H1 (cell line): ENCODE measurements around the gene CRTAC1. TPM values are rescaled to one million over a fixed set of nuclear protein-coding genes. Genes with fewer than 3 reads are reported as not detected.

Experiments used
- CTCF ChIA-PET: fragments of 300-600 bp; sonication (Branson Sonifier 250); formaldehyde crosslinking; loops from one replicate; lab custom pipeline; 2021; ENCODE audit not compliant: partially characterized antibody; lab: Charles Lee
- POLR2A ChIA-PET: fragments of 300-600 bp; sonication (Branson Sonifier 250); formaldehyde crosslinking; loops from one replicate; lab custom pipeline; 2021; ENCODE audit warnings: inconsistent platforms; ENCODE audit not compliant: partially characterized antibody; lab: Charles Lee
- DNase-seq, 2 experiments: peaks; one replicate each; pipeline versions ENCODE4 v3.0.0 to v3.0.0-alpha.2; 2010 to 2022; ENCODE audit warnings: low spot score in 2 of 2, low read depth in 1 of 2, mixed read lengths in 1 of 2
- FAIRE-seq: peaks from 2 replicates; lab custom pipeline; 2011; peaks lifted over from hg19 to GRCh38; lab: Jason Lieb, UNC
- H2AFZ ChIP-seq: 2 replicates; pipeline ENCODE4 v1.8.1; 2012; ENCODE audit warnings: low read length, inconsistent platforms
- H2AK5ac ChIP-seq: 2 replicates; pipeline ENCODE4 v1.6.1; 2013; ENCODE audit warnings: low read depth, low read length
- H2BK120ac ChIP-seq: replicated peaks from 2 replicates; pipeline ENCODE3; 2013; ENCODE audit warnings: low read depth, low read length, inconsistent platforms
- H2BK12ac ChIP-seq: 2 replicates; pipeline ENCODE4 v1.6.1; 2013; ENCODE audit warnings: low read depth, low read length
- H2BK15ac ChIP-seq: 2 replicates; pipeline ENCODE4 v1.6.1; 2013; ENCODE audit warnings: low read length
- H2BK20ac ChIP-seq: 2 replicates; pipeline ENCODE4 v1.6.1; 2013; ENCODE audit warnings: low read length
- H2BK5ac ChIP-seq: 2 replicates; pipeline ENCODE4 v1.6.1; 2013; ENCODE audit warnings: low read depth, low read length
- H3K14ac ChIP-seq: 2 replicates; pipeline ENCODE4 v1.6.1; 2013; ENCODE audit warnings: inconsistent platforms; ENCODE audit not compliant: insufficient read length
- H3K18ac ChIP-seq: 2 replicates; pipeline ENCODE4 v1.6.1; 2013; ENCODE audit warnings: low read length; ENCODE audit errors: extremely low read depth
- H3K23ac ChIP-seq: 2 replicates; pipeline ENCODE4 v1.6.1; 2013; ENCODE audit warnings: inconsistent platforms; ENCODE audit not compliant: insufficient read length
- H3K23me2 ChIP-seq: 2 replicates; pipeline ENCODE4 v1.6.1; 2013; ENCODE audit warnings: low read depth, low read length
- H3K27ac ChIP-seq: 2 replicates; pipeline ENCODE4 v1.6.1; 2011; ENCODE audit warnings: low read depth, low read length, inconsistent platforms
- H3K27me3 ChIP-seq, 4 experiments: replicated peaks in 1 of 4; 1 replicate in 1 of 4; 2 replicates in 3 of 4; pipeline versions ENCODE4 v1.6.1 to v1.8.1; 2011 to 2013; ENCODE audit warnings: low read length in 3 of 4, mild to moderate bottlenecking in 3 of 4, inconsistent platforms in 2 of 4, mixed read lengths in 2 of 4, moderate library complexity in 1 of 4; ENCODE audit not compliant: control insufficient read depth in 3 of 4, insufficient read depth in 3 of 4; ENCODE audit errors: extremely low read depth in 1 of 4
- H3K36me3 ChIP-seq, 4 experiments: 2 replicates each; pipeline versions ENCODE4 v1.6.1 to v1.8.1; 2011 to 2013; ENCODE audit warnings: mild to moderate bottlenecking in 4 of 4, low read length in 3 of 4, moderate library complexity in 2 of 4, control low read depth in 1 of 4, inconsistent platforms in 1 of 4; ENCODE audit not compliant: insufficient read depth in 4 of 4, control insufficient read depth in 2 of 4
- H3K4ac ChIP-seq: replicated peaks from 2 replicates; pipeline ENCODE3; 2013; ENCODE audit warnings: low read length, low read depth, mixed read lengths, inconsistent platforms; ENCODE audit not compliant: insufficient read length
- H3K4me1 ChIP-seq, 4 experiments: replicated peaks in 1 of 4; 1 replicate in 1 of 4; 2 replicates in 3 of 4; pipeline versions ENCODE4 v1.6.1 to v1.8.1; 2011 to 2013; ENCODE audit warnings: low read length in 3 of 4, inconsistent platforms in 2 of 4, mixed read lengths in 1 of 4; ENCODE audit not compliant: insufficient read depth in 4 of 4, control insufficient read depth in 3 of 4
- H3K4me2 ChIP-seq, 2 experiments: 2 replicates each; pipeline versions ENCODE4 v1.6.1 to v1.8.1; 2011 to 2013; ENCODE audit warnings: low read depth in 2 of 2, low read length in 2 of 2, control low read depth in 1 of 2, inconsistent platforms in 1 of 2, mild to moderate bottlenecking in 1 of 2; ENCODE audit not compliant: insufficient read depth in 1 of 2
- H3K4me3 ChIP-seq, 4 experiments: fragments of 200-600, 300-600 bp in 1 of 4; sonication (generic), shearing (Covaris generic), sonication (Bioruptor Twin) in 1 of 4; 2 replicates each; pipeline versions ENCODE4 v1.5.1 to v1.8.1; 2011 to 2016; ENCODE audit warnings: low read length in 4 of 4, low read depth in 3 of 4, control low read depth in 2 of 4, inconsistent platforms in 2 of 4, mild to moderate bottlenecking in 2 of 4, mixed read lengths in 1 of 4, moderate library complexity in 1 of 4; ENCODE audit not compliant: insufficient read depth in 2 of 4; ENCODE audit errors: extremely low read depth in 1 of 4
- H3K56ac ChIP-seq: replicated peaks from 2 replicates; pipeline ENCODE3; 2013; ENCODE audit warnings: low read depth, mild to moderate bottlenecking, mixed read lengths, low read length, inconsistent platforms; ENCODE audit not compliant: insufficient read length
- H3K79me1 ChIP-seq: 2 replicates; pipeline ENCODE4 v1.6.1; 2013; ENCODE audit warnings: low read depth, low read length, control low read depth
- H3K79me2 ChIP-seq, 2 experiments: 2 replicates each; pipeline versions ENCODE4 v1.6.1 to v1.8.1; 2012 to 2013; ENCODE audit warnings: low read length in 2 of 2, mild to moderate bottlenecking in 2 of 2, inconsistent platforms in 1 of 2; ENCODE audit not compliant: insufficient read depth in 2 of 2, control insufficient read depth in 1 of 2
- H3K9ac ChIP-seq, 4 experiments: replicated peaks in 1 of 4; 1 replicate in 1 of 4; 2 replicates in 3 of 4; pipeline versions ENCODE4 v1.6.1 to v1.8.1; 2011 to 2013; ENCODE audit warnings: low read depth in 3 of 4, low read length in 3 of 4, control low read depth in 2 of 4, mild to moderate bottlenecking in 2 of 4, moderate library complexity in 2 of 4, inconsistent platforms in 1 of 4; ENCODE audit errors: extremely low read depth in 1 of 4
- H3K9me3 ChIP-seq, 2 experiments: 2 replicates each; pipeline versions ENCODE4 v1.6.1 to v1.8.1; 2012 to 2013; ENCODE audit warnings: mild to moderate bottlenecking in 2 of 2, moderate library complexity in 2 of 2, control low read depth in 1 of 2, inconsistent platforms in 1 of 2, low read depth in 1 of 2, low read length in 1 of 2, mixed read lengths in 1 of 2; ENCODE audit not compliant: insufficient read depth in 2 of 2
- H4K20me1 ChIP-seq, 2 experiments: replicated peaks in 1 of 2; 2 replicates each; pipeline versions ENCODE3 to v1.8.1; 2011 to 2013; ENCODE audit warnings: inconsistent platforms in 2 of 2, low read length in 2 of 2, mild to moderate bottlenecking in 1 of 2; ENCODE audit not compliant: insufficient read depth in 2 of 2, control insufficient read depth in 1 of 2
- H4K5ac ChIP-seq: 2 replicates; pipeline ENCODE4 v1.6.1; 2013; ENCODE audit warnings: low read length, low read depth, mixed read lengths, inconsistent platforms; ENCODE audit not compliant: insufficient read length
- H4K8ac ChIP-seq: 2 replicates; pipeline ENCODE4 v1.8.0; 2013; ENCODE audit warnings: mild to moderate bottlenecking, moderate library complexity, low read length, inconsistent platforms; ENCODE audit not compliant: insufficient read depth; ENCODE audit errors: extremely low read depth
- H4K91ac ChIP-seq: replicated peaks from 2 replicates; pipeline ENCODE3; 2013; ENCODE audit warnings: low read length, mixed read lengths, inconsistent platforms; ENCODE audit not compliant: insufficient read length
- BCL11A ChIP-seq, 2 experiments: IDR thresholded peaks; one replicate each; pipeline ENCODE4 v1.6.1; 2011; ENCODE audit warnings: low read depth in 2 of 2, low read length in 2 of 2, mild to moderate bottlenecking in 2 of 2
- BRCA1 ChIP-seq: IDR thresholded peaks from 2 replicates; pipeline ENCODE4 v1.6.1; 2012; ENCODE audit warnings: low read depth, low read length, improper control_type of control experiment
- CEBPB ChIP-seq: IDR thresholded peaks from 2 replicates; pipeline ENCODE4 v1.6.1; 2012; ENCODE audit warnings: low read depth, low read length
- CTBP2 ChIP-seq: IDR thresholded peaks from 2 replicates; pipeline ENCODE4 v1.7.0; 2011; ENCODE audit warnings: borderline replicate concordance, mild to moderate bottlenecking, moderate library complexity, mixed read lengths, low read length; ENCODE audit not compliant: insufficient read depth, insufficient read length
- GTF2F1 ChIP-seq: IDR thresholded peaks from 2 replicates; pipeline ENCODE4 v1.6.1; 2012; ENCODE audit warnings: low read depth, low read length, improper control_type of control experiment, borderline replicate concordance
- JUN ChIP-seq: IDR thresholded peaks from 2 replicates; pipeline ENCODE4 v1.6.1; 2011; ENCODE audit warnings: low read depth, mild to moderate bottlenecking, improper control_type of control experiment, low read length
- POU5F1 ChIP-seq: IDR thresholded peaks from 2 replicates; pipeline ENCODE4 v1.6.1; 2011; ENCODE audit warnings: low read depth, mild to moderate bottlenecking, low read length, moderate library complexity
- RBBP5 ChIP-seq: IDR thresholded peaks from 2 replicates; pipeline ENCODE4 v1.7.1; 2012; ENCODE audit warnings: low read depth, mild to moderate bottlenecking, inconsistent platforms, low read length, moderate library complexity, borderline replicate concordance
- RFX5 ChIP-seq: IDR thresholded peaks from 2 replicates; pipeline ENCODE4 v1.6.1; 2011; ENCODE audit warnings: low read depth, low read length, improper control_type of control experiment, borderline replicate concordance
- RNF2 ChIP-seq: fragments of 200-900, 300-1000 bp; sonication (generic); IDR thresholded peaks from 2 replicates; pipeline ENCODE4 v1.7.1; 2016; ENCODE audit warnings: borderline replicate concordance, low read depth, mild to moderate bottlenecking, antibody characterized with exemption, low read length; ENCODE audit not compliant: poor library complexity, severe bottlenecking; ENCODE audit errors: missing control alignments
- SIN3A ChIP-seq, 2 experiments: IDR thresholded peaks in 1 of 2; conservative IDR thresholded peaks in 1 of 2; 2 replicates each; pipeline ENCODE4 v1.6.1; 2011 to 2012; ENCODE audit warnings: low read length in 2 of 2, improper control_type of control experiment in 1 of 2, low read depth in 1 of 2, mild to moderate bottlenecking in 1 of 2
- SIX5 ChIP-seq: IDR thresholded peaks from 2 replicates; pipeline ENCODE4 v1.6.1; 2011; ENCODE audit warnings: mild to moderate bottlenecking, low read depth, low read length
- SP1 ChIP-seq: IDR thresholded peaks from 2 replicates; pipeline ENCODE4 v1.6.1; 2011; ENCODE audit warnings: low read depth, low read length
- TAF7 ChIP-seq: optimal IDR thresholded peaks from 2 replicates; pipeline ENCODE3; 2011; ENCODE audit warnings: low read depth, mild to moderate bottlenecking, inconsistent platforms, low read length, moderate library complexity, borderline replicate concordance
- WGBS, 2 experiments: shearing (Covaris generic) in 1 of 2; methylation state at CpG; one replicate each; pipeline versions ENCODE4 v1.1.6 to v1.1.7; 2013 to 2015; ENCODE audit warnings: low lambda C conversion rate in 2 of 2, mixed read lengths in 2 of 2, inconsistent platforms in 1 of 2, low coverage in 1 of 2, missing lambda C conversion rate in 1 of 2; ENCODE audit not compliant: insufficient replicate concordance in 2 of 2, insufficient coverage in 1 of 2, insufficient read length in 1 of 2; ENCODE audit errors: extremely low coverage in 1 of 2, missing lambda C conversion rate in 1 of 2; 5-methylcytosine and 5-hydroxymethylcytosine counted together
- polyA plus RNA-seq, 7 experiments: library from polyadenylated mRNA; depleted of rRNA in 3 of 7; stranded (reverse) in 5 of 7; unstranded in 2 of 7; fragments of >200 nt in 5 of 7; fragments of 200-250 nt in 2 of 7; gene quantifications; 1 replicate in 5 of 7; 2 replicates in 1 of 7; 4 replicates in 1 of 7; pipeline versions ENCODE4 v1.2.1 to v1.2.3, GENCODE V29; 2011 to 2013; ENCODE audit warnings: missing spikeins in 2 of 7, mixed read lengths in 2 of 7
- total RNA-seq: library from RNA; stranded (reverse); fragmentation: NEBNext Ultra II Directional; extraction: Animal tissue kit (Norgen Biotek cat#: 25700); gene quantifications from 2 replicates; pipeline ENCODE4 v1.2.1, GENCODE V29; 2021

Gene CRTAC1
- total and polyA plus RNA-seq, 2 of the 8 experiments (the other 6 are each of a cell fraction or from before 2014, with no cell fraction given) = 0.91 to 1.2 TPM

DNA sequence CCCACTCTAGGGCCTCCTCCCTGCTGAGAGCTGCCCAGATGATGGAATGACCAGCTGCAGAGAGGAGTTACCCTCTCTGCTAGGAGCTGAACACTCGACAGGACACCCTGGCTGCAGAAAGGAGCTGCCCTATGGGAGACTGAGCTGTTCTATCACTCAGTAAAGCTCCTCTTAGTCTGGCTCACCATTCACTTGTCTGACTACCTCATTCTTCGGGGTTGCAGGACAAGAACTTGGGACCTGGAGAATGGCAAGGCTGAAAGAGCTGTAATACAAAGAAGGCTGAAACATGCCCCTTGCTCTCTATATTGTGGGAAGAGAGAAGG is 30.5 kb downstream of the CRTAC1 start:
- Histone ChIP-seq H2BK20ac (no peak overlapping the region), H2BK15ac (no peak overlapping the region), H2AK5ac (no peak overlapping the region), H4K8ac (no peak overlapping the region), H2BK120ac (no peak overlapping the region), H2BK5ac (no peak overlapping the region), H3K9me3 (0 out of 4 replicates have a peak, but pooled peaks cover 2 to 3% of the 10 kb centered on the region in 2 experiments), H3K36me3 (no peaks in the 10 kb centered on the region), H3K18ac (no peak overlapping the region; the same call in 1 of the 2 replicates), H3K9ac (no peak overlapping the region), H4K20me1 (no peaks in the 10 kb centered on the region), H2BK12ac (no peak overlapping the region), H4K5ac (no peak overlapping the region), H4K91ac (no peak overlapping the region), H3K27me3 (no peaks in the 10 kb centered on the region), H3K79me1 (no peaks in the 10 kb centered on the region), H3K4me1 (peaks cover 0 to 3% (median 0%) of the 10 kb centered on the region in 4 experiments; a peak in 3 of 7 replicates), H3K27ac (no peak overlapping the region), H3K4ac (no peak overlapping the region), H3K4me2 (no peak overlapping the region), H3K23me2 (no peaks in the 10 kb centered on the region), H3K4me3 (no peak overlapping the region), H3K23ac (no peak overlapping the region), H3K56ac (no peak overlapping the region), H2AFZ (no peak overlapping the region; the same call in 1 of the 2 replicates), H3K79me2 (no peaks in the 10 kb centered on the region), H3K14ac (no peak overlapping the region)
- ChIA-PET POLR2A (interaction anchor here (2.4 kb wide), 1 partner anchor 30 kb away, joined by 6 read pairs; the partner anchor contains the start of gene CRTAC1), CTCF (interaction anchor here (0.7 to 3.8 kb wide), 12 partner anchors 9 to 309 kb away, joined by 3 to 29 read pairs (median 4); no protein-coding TSS in a partner anchor)
- DNase-seq (no peak), FAIRE-seq (no peak)
- 64% methylated on average over 2 of the region's 2 CpGs; no CpG with 5 or more reads in 1 of the 2 experiments for WGBS, 2 experiments
- TF ChIP-seq SIN3A (conservative IDR thresholded peaks at IDR 0.05 in 1 of 2, IDR thresholded peaks at IDR 0.05 in 1 of 2; ENCODE audit: low read depth in 1 of 2, low read length in 2 of 2) (no peak), RFX5 (no peak), BCL11A (IDR thresholded peaks at IDR 0.05; ENCODE audit: low read depth in 2 of 2, low read length in 2 of 2) (no peak), BRCA1 (no peak), SP1 (no peak), SIX5 (no peak), GTF2F1 (no peak), POU5F1 (no peak), RBBP5 (no peak), RNF2 (no peak), CTBP2 (no peak), CEBPB (no peak), JUN (no peak), TAF7 (no peak)
